Heart right ventricle (tissue), 16 donors: ENCODE data around the gene FN3K. TPM values are rescaled to one million over a fixed set of nuclear protein-coding genes. Genes with fewer than 3 reads are reported as not detected.
"Not testable (repeated sequence)": the region's sequence is repeated elsewhere in the genome, so short reads cannot be mapped to it uniquely, and the experiment has no call there.

Source experiments
- ATAC-seq, 8 donors: fragments of 200-7000 bp; cut with Tn5 transposase; one replicate each; pipeline ENCODE4 v1.9.1; 2020; ENCODE audit warnings: mild to moderate bottlenecking in 8 of 8, moderate library complexity in 8 of 8, moderate number of reproducible peaks in 1 of 8
- DNase-seq, 2 donors: peaks; one replicate each; pipeline ENCODE4 v3.0.0-alpha.2; 2020
- H3K27ac ChIP-seq, 10 donors: fragments of 200-600 bp; sonication (generic) in 2 of 10; one replicate each; pipeline versions ENCODE4 v1.5.0 to v1.8.0; 2020 to 2022; ENCODE audit warnings: mild to moderate bottlenecking in 3 of 10
- H3K27me3 ChIP-seq, 7 donors: fragments of 200-600 bp; one replicate each; pipeline ENCODE4 v1.8.0; 2021 to 2022; ENCODE audit warnings: mild to moderate bottlenecking in 2 of 7
- H3K36me3 ChIP-seq, 9 donors: fragments of 200-600 bp; sonication (generic) in 1 of 9; one replicate each; pipeline versions ENCODE4 v1.5.0 to v1.8.0; 2020 to 2022; ENCODE audit warnings: mild to moderate bottlenecking in 2 of 9
- H3K4me1 ChIP-seq, 9 donors: fragments of 200-600 bp; sonication (generic) in 1 of 9; one replicate each; pipeline versions ENCODE4 v1.5.0 to v1.8.0; 2020 to 2022; ENCODE audit warnings: mild to moderate bottlenecking in 4 of 9
- H3K4me3 ChIP-seq, 10 donors: fragments of 200-600 bp; sonication (generic) in 2 of 10; one replicate each; pipeline versions ENCODE4 v1.5.0 to v1.8.0; 2020 to 2022; ENCODE audit warnings: mild to moderate bottlenecking in 7 of 10, moderate library complexity in 2 of 10
- H3K9me3 ChIP-seq, 11 donors: fragments of 200-600 bp in 10 of 11; sonication (generic) in 2 of 11; one replicate each; pipeline versions ENCODE4 v1.5.0 to v1.8.0; 2013 to 2022; ENCODE audit warnings: mild to moderate bottlenecking in 2 of 11, control low read depth in 1 of 11, moderate library complexity in 1 of 11
- WGBS, 2 donors: extraction: QIAGEN DNeasy Blood & Tissue Kit; methylation state at CpG; one replicate each; pipeline ENCODE4 v1.1.7; 2013; ENCODE audit warnings: inconsistent platforms in 1 of 2; 5-methylcytosine and 5-hydroxymethylcytosine counted together
- intact Hi-C, 10 donors: fragments of 100-400 bp; cut with DNase I; formaldehyde crosslinking; loops; one replicate each; pipeline versions ENCODE4 v1.11.1 to v1.14.2; 2022
- polyA plus RNA-seq, 2 donors: library from polyadenylated mRNA; stranded (reverse); fragments of 200-250 nt; gene quantifications; one replicate each; pipeline ENCODE4 v1.2.3, GENCODE V29; 2013
- total RNA-seq, 10 donors: library from RNA; stranded (reverse); fragmentation: NEBNext Ultra II Directional in 3 of 10; extraction: Animal tissue kit (Norgen Biotek cat#: 25700) in 3 of 10; gene quantifications; one replicate each; pipeline versions ENCODE4 v1.2.1 to v1.2.4, GENCODE V29; 2021 to 2023
- TF ChIP-seq, protein P1 (sequence below), 9 donors: fragments of 200-600 bp; sonication (generic) in 2 of 9; IDR thresholded peaks; one replicate each; pipeline versions ENCODE4 v1.5.0 to v1.8.0; 2021 to 2022; ENCODE audit warnings: antibody characterized with exemption in 9 of 9, mild to moderate bottlenecking in 5 of 9, moderate library complexity in 1 of 9
- donor health status: Arrhythmogenic right ventricular cardiomyopathy.
- donor health status: ischemic (EF 13 %, LVEDD 7.1; RV severe dilation, severe dysfunction).
- donor health status: healthy with polysubstance abuse.
- donor health status: DM: no; HTN: yes; CAD: no.
- donor health status: DM: no; HTN: no; CAD: no.
- donor health status: ischemic (EF 25% LVEDD 6.9; RV normal size, moderate dysfunction).
- donor health status: ischemic (EF 25% LVEDD 5.7; RV mildly dilated, moderate dysfunction).
- donor health status: healthy.
- donor health status: DM: yes; HTN: yes; CAD: no.
- donor health status: Ischemic cardiomyopathy.
- donor health status: ischemic (EF 35%, LVEDD 5.7; RV mildly dilated, moderate dysfunction).
- donor health status: nonischemic (EF 11% LVEDD 7.7; RV severe dilation, severe dysfunction).
- donor health status: DM: yes; HTN: yes; CAD: no.
- donor health status: PGD.
- donor health status: ischemic (EF 29% LVEDD 5.4; RV normal size, mild dysfunction).
- donor health status: nonischemic (EF 23%, LVEDD 6.1; RV moderate dilation, normal function).

The FN3K gene
- total and polyA plus RNA-seq, 12 donors = 48.4 to 115 (median 90.7) TPM

GRCh38 chr17:82783498-82783897, 48.1 kb downstream of the FN3K start:
- intact Hi-C loops = loop anchor here in 9 of 10 donors (2.0 to 10.0 kb wide), 10 partner anchors 61 to 271 kb away; partner anchors contain the start of gene ZNF750 (in 1 of the 9)
- 93 to 95% methylated on average over 18 of the region's 18 CpGs for WGBS, 2 donors
- TF ChIP-seq, protein P1, sequence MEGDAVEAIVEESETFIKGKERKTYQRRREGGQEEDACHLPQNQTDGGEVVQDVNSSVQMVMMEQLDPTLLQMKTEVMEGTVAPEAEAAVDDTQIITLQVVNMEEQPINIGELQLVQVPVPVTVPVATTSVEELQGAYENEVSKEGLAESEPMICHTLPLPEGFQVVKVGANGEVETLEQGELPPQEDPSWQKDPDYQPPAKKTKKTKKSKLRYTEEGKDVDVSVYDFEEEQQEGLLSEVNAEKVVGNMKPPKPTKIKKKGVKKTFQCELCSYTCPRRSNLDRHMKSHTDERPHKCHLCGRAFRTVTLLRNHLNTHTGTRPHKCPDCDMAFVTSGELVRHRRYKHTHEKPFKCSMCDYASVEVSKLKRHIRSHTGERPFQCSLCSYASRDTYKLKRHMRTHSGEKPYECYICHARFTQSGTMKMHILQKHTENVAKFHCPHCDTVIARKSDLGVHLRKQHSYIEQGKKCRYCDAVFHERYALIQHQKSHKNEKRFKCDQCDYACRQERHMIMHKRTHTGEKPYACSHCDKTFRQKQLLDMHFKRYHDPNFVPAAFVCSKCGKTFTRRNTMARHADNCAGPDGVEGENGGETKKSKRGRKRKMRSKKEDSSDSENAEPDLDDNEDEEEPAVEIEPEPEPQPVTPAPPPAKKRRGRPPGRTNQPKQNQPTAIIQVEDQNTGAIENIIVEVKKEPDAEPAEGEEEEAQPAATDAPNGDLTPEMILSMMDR (IDR thresholded peaks at IDR 0.05) = no peak

DNA sequence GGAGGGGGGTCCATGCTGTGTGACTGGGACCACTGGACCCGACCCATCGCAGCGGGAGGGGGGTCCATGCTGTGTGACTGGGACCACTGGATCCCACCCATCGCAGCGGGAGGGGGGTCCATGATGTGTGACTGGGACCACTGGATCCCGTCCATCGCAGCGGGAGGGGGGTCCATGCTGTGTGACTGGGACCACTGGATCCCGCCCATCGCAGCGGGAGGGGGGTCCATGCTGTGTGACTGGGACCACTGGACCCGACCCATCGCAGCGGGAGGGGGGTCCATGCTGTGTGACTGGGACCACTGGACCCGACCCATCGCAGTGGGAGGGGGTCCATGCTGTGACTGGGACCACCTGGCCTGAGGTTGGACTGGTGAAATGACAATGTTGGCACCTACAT, 50.2 kb downstream of the FN3K start:
- not testable (repeated sequence) for DNase-seq, H3K4me3 ChIP-seq, ATAC-seq, H3K27ac ChIP-seq, H3K27me3 ChIP-seq, H3K9me3 ChIP-seq
- intact Hi-C loops = loop anchor here in 3 of 10 donors (10.0 kb wide), 3 partner anchors 59 to 269 kb away; partner anchors contain the start of gene ZNF750 (in 1 of the 3)
- Histone ChIP-seq H3K36me3 (peaks cover 0 to 31% (median 10%) of the 10 kb centered on the region in 9 donors), H3K4me1 (peaks cover 0 to 25% (median 6%) of the 10 kb centered on the region in 9 donors)
- WGBS, 2 donors = 97 to 99% methylated on average over 13 to 15 of the region's 16 CpGs

More at GRCh38 chr17:82783498-82783897, 48.1 kb downstream of the FN3K start:
- ATAC-seq (no peak), DNase-seq (no peak)
- H3K36me3 ChIP-seq = peaks cover 0 to 31% (median 10%) of the 10 kb centered on the region in 9 donors
- H3K9me3 ChIP-seq = no peaks in the 10 kb centered on the region
- H3K27me3 ChIP-seq = no peaks in the 10 kb centered on the region
- peaks cover 0 to 23% (median 6%) of the 10 kb centered on the region in 9 donors for H3K4me1 ChIP-seq
- H3K4me3 ChIP-seq = no peak overlapping the region
- peak overlapping the region in 3 of 10 donors; percentile 53 to 84 (median 73) for H3K27ac ChIP-seq

- H3K27ac ChIP-seq = no peak overlapping the region
- no peaks in the 10 kb centered on the region for H3K9me3 ChIP-seq
- no peak for ATAC-seq
- H3K36me3 ChIP-seq = peaks cover 0 to 33% (median 10%) of the 10 kb centered on the region in 9 donors
- DNase-seq = no peak
- no peaks in the 10 kb centered on the region for H3K27me3 ChIP-seq
- no peak overlapping the region for H3K4me3 ChIP-seq
- peaks cover 0 to 25% (median 6%) of the 10 kb centered on the region in 9 donors for H3K4me1 ChIP-seq
- TF ChIP-seq, protein P1 (IDR thresholded peaks at IDR 0.05) = no peak
- intact Hi-C loops = loop anchor here in 3 of 10 donors (10.0 kb wide), 3 partner anchors 58 to 268 kb away; partner anchors contain the start of gene ZNF750 (in 1 of the 3)
- WGBS, 2 donors = 92 to 95% methylated on average over 10 of the region's 10 CpGs
Observed at GRCh38 chr17:82786427-82786826, 51.0 kb downstream of the FN3K start.

DNA sequence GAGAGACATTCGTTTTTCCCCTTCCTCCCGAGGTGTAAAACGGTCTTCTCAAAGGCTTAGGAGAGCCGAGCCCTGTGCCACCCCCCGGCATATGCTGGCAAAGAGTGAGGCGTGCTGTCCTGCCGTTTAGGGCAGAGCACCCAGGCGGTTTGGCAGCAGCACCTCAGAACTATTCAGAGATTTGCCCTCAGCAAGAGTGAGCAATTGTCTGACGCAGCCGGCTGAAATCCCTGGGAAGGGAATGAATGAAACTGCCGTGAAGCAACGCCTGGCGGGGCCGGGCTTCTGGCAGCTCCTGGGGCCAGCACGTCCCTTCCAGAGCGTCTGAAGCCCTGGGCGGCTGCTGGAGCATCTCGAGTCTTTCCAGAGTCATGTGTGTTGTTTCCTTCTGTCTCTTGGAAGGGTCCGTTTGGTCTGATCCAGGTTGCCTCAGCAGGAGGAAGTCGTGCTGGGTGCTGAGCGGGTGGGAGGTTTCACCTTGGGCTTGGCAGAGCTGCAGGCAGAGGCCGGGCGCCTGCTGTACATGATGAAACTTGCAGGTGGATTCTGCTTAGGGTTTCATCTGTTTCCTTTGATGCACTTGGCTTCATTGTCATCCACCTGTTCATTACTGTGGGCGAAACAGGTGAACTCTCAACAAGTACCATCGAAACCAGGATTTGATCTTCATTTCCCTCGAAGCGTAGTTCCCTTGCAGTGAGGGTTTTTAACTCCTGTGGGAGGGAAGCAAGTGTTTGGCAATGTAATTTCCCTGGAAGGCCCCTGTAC, 51.9 kb downstream of the FN3K start:
- Histone ChIP-seq H3K4me1 (peaks cover 0 to 22% (median 2%) of the 10 kb centered on the region in 9 donors), H3K9me3 (no peaks in the 10 kb centered on the region), H3K4me3 (no peak overlapping the region), H3K27me3 (no peaks in the 10 kb centered on the region), H3K36me3 (peaks cover 0 to 29% (median 10%) of the 10 kb centered on the region in 9 donors), H3K27ac (no peak overlapping the region)
- ATAC-seq = peak in 5 of 8 donors; percentile 4 to 85 (median 69)
- DNase-seq = no peak
- 85 to 86% methylated on average over 27 of the region's 27 CpGs for WGBS, 2 donors
- intact Hi-C loops = loop anchor here in 3 of 10 donors (10.0 kb wide), 3 partner anchors 58 to 268 kb away; partner anchors contain the start of gene ZNF750 (in 1 of the 3)
- TF ChIP-seq, protein P1 (IDR thresholded peaks at IDR 0.05) = no peak
